ENCODE results near the gene CD276. TPM values are rescaled to one million over a fixed set of nuclear protein-coding genes. Genes with fewer than 3 reads are reported as not detected.

Gene CD276
- total RNA-seq, 2 experiments from 2014 or later, result not detected

- Histone ChIP-seq H3K4me3 (ENCODE audit: low read depth, low read length, poor library complexity, severe bottlenecking) (no peak overlapping the region), H3K36me3 (ENCODE audit: insufficient read depth, low read length) (no peaks in the 10 kb centered on the region), H3K4me2 (ENCODE audit: low read length) (no peak overlapping the region), H4K20me1 (ENCODE audit: insufficient read depth, low read length) (no peaks in the 10 kb centered on the region), H3K9me3 (ENCODE audit: low read length) (no peaks in the 10 kb centered on the region), H3K27ac (ENCODE audit: low read depth, low read length, poor library complexity, severe bottlenecking) (no peak overlapping the region), H3K79me2 (ENCODE audit: insufficient read depth, low read depth, low read length) (no peaks in the 10 kb centered on the region), H3K9me2 (ENCODE audit: insufficient read depth, low read length) (no peaks in the 10 kb centered on the region), H3K4me1 (ENCODE audit: insufficient read depth, low read length, poor library complexity, severe bottlenecking) (no peaks in the 10 kb centered on the region), H2AFZ (ENCODE audit: low read length) (no peak overlapping the region)
- TF ChIP-seq CTCF (conservative IDR thresholded peaks at IDR 0.05; ENCODE audit: low read length) (no peak), EZH2phosphoT487 (IDR thresholded peaks at IDR 0.05; ENCODE audit: borderline replicate concordance, low read depth, low read length) (no peak)
- DNase-seq (ENCODE audit: low spot score), result no peak
- intact Hi-C loops (cut with micrococcal nuclease; ENCODE audit: unreplicated experiment), result no loop called here
- ChIA-PET CTCF (ENCODE audit: unreplicated experiment) (interaction anchor here (1.1 kb wide), 1 partner anchor 19 kb away, joined by 3 read pairs; no protein-coding TSS in a partner anchor), POLR2A (no interaction called here)
- no TSS peak for BruUV-seq (replicated peaks)
Observed at GRCh38 chr15:73647259-73648013, 36.7 kb upstream of the CD276 start.

- H3K27ac ChIP-seq (ENCODE audit: low read depth, low read length, poor library complexity, severe bottlenecking), result no peak overlapping the region
- no peaks in the 10 kb centered on the region for H3K79me2 ChIP-seq (ENCODE audit: insufficient read depth, low read depth, low read length)
- no peaks in the 10 kb centered on the region for H4K20me1 ChIP-seq (ENCODE audit: insufficient read depth, low read length)
- ChIA-PET POLR2A (no interaction called here), CTCF (ENCODE audit: unreplicated experiment) (interaction anchor here (1.1 kb wide), 1 partner anchor 20 kb away, joined by 3 read pairs; no protein-coding TSS in a partner anchor)
- TF ChIP-seq CTCF (conservative IDR thresholded peaks at IDR 0.05; ENCODE audit: low read length), result no peak
- no peak for TF ChIP-seq EZH2phosphoT487 (IDR thresholded peaks at IDR 0.05; ENCODE audit: borderline replicate concordance, low read depth, low read length)
- no peak overlapping the region for H3K4me3 ChIP-seq (ENCODE audit: low read depth, low read length, poor library complexity, severe bottlenecking)
- no peaks in the 10 kb centered on the region for H3K9me3 ChIP-seq (ENCODE audit: low read length)
- no peak overlapping the region for H3K4me2 ChIP-seq (ENCODE audit: low read length)
- intact Hi-C loops (cut with micrococcal nuclease; ENCODE audit: unreplicated experiment), result no loop called here
- no TSS peak for BruUV-seq (replicated peaks)
- no peak for DNase-seq (ENCODE audit: low spot score)
- no peaks in the 10 kb centered on the region for H3K9me2 ChIP-seq (ENCODE audit: insufficient read depth, low read length)
- H2AFZ ChIP-seq (ENCODE audit: low read length), result no peak overlapping the region
- no peaks in the 10 kb centered on the region for H3K4me1 ChIP-seq (ENCODE audit: insufficient read depth, low read length, poor library complexity, severe bottlenecking)
- no peaks in the 10 kb centered on the region for H3K36me3 ChIP-seq (ENCODE audit: insufficient read depth, low read length)
Observed at GRCh38 chr15:73648014-73648295, 36.2 kb upstream of the CD276 start.

GRCh38 chr15:73650416-73651126 lies 33.6 kb upstream of the CD276 start:
- POLR2A ChIA-PET, result no interaction called here
- Histone ChIP-seq H4K20me1 (ENCODE audit: insufficient read depth, low read length) (no peaks in the 10 kb centered on the region), H3K27ac (ENCODE audit: low read depth, low read length, poor library complexity, severe bottlenecking) (no peak overlapping the region), H3K36me3 (ENCODE audit: insufficient read depth, low read length) (no peaks in the 10 kb centered on the region), H3K79me2 (ENCODE audit: insufficient read depth, low read depth, low read length) (no peaks in the 10 kb centered on the region), H3K4me1 (ENCODE audit: insufficient read depth, low read length, poor library complexity, severe bottlenecking) (no peaks in the 10 kb centered on the region), H3K4me3 (ENCODE audit: low read depth, low read length, poor library complexity, severe bottlenecking) (no peak overlapping the region), H3K9me2 (ENCODE audit: insufficient read depth, low read length) (no peaks in the 10 kb centered on the region), H3K4me2 (ENCODE audit: low read length) (no peak overlapping the region), H2AFZ (ENCODE audit: low read length) (no peak overlapping the region), H3K9me3 (ENCODE audit: low read length) (no peaks in the 10 kb centered on the region)
- TF ChIP-seq CTCF (conservative IDR thresholded peaks at IDR 0.05; ENCODE audit: low read length), result no peak
- no peak for TF ChIP-seq EZH2phosphoT487 (IDR thresholded peaks at IDR 0.05; ENCODE audit: borderline replicate concordance, low read depth, low read length)
- intact Hi-C loops (cut with micrococcal nuclease; ENCODE audit: unreplicated experiment), result no loop called here
- CTCF ChIA-PET (ENCODE audit: unreplicated experiment), result no interaction called here
- no TSS peak for BruUV-seq (replicated peaks)
- DNase-seq (ENCODE audit: low spot score), result no peak

Measured in OCI-LY7 (cell line).